Measurements from ENCODE around the gene RASAL3. TPM values are rescaled to one million over a fixed set of nuclear protein-coding genes. Genes with fewer than 3 reads are reported as not detected.
"Not testable (repeated sequence)": the region's sequence is repeated elsewhere in the genome, so short reads cannot be mapped to it uniquely, and the experiment has no call there.

Gene RASAL3
- total RNA-seq, 1 donor from 2014 or later: 2.0 TPM

- no peak for DNase-seq
- intact Hi-C loops (cut with micrococcal nuclease): no loop called here
Observed at GRCh38 chr19:15425321-15425950, 38.9 kb downstream of the RASAL3 start.

GRCh38 chr19:15424692-15425272 is 39.6 kb downstream of the RASAL3 start:
- ATAC-seq (no peak), DNase-seq (no peak)
- intact Hi-C loops (cut with micrococcal nuclease): no loop called here

More at GRCh38 chr19:15425321-15425950, 38.9 kb downstream of the RASAL3 start:
- no peak for ATAC-seq

DNA sequence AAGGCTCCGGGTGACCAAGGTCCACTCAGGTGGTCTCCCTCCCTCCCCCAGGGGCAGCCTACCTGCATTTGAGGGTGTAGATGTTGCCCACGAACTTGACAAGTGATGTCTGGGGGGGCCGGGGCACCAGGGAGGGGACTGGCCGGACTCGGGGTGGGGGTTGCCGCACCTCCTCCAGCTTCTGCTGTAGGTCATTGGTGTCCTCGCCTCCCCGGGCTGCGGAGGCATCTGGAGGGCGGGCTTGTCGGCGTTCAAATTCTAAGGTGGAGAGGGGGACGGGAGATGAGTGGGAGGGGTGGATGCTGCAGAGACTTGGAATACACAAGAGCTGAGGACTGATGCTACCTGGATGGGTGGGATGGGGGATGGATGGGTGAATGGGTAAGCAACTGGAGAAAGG is 40.2 kb downstream of the RASAL3 start:
- ATAC-seq (no peak), DNase-seq (no peak)
- intact Hi-C loops (cut with micrococcal nuclease): no loop called here

DNA sequence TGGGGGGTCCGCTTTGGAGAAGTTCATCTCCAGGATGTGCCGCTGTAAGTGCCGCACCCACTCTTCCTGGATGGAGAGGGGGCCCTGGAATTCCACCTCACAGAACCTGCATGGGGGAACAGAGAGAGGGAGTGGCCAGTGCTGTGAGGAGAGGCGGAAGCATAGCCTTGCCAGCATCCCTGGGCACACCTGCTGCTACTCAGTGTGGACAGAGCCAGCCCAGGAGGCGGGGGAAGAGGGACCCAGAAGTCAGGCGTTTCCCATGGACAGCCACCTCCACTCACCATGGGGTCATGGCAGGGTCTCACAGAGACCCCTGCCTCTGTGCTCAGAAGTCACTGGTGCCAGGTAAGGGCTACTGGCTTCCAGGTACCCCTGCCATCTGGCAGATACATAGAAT is 41.2 kb downstream of the RASAL3 start:
- DNase-seq: no peak
- intact Hi-C loops (cut with micrococcal nuclease): no loop called here
- no peak for ATAC-seq

- DNase-seq: no peak
- no peak for ATAC-seq
- intact Hi-C loops (cut with micrococcal nuclease): no loop called here
Observed at GRCh38 chr19:15422296-15423075, 41.9 kb downstream of the RASAL3 start.

DNA sequence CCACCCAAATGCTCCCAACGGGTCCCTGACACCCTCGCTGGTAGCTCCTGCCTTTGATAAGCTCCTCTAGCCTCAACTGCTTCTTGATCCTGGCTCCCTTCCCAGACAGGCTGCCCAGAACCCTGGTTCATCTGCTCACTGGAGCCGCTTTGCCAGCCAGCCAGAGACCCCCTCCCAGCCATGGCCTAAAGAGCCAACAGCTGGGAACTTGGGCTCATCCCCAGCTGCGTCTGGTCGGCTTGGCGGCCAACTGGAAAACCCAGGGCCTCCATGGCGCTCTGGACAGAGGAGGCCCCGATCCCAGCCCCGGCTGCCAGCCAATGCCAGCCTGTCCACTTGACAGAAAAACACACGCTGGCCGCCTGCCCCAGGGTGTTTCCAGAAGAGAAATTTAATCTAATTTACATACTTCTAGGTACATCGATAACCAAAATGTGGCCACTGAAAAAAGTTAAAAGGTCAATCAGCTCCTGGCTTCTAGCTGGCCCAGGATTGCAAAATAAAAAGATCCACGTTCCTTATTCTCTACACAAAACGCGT is 42.6 kb downstream of the RASAL3 start:
- ATAC-seq (peak; percentile 38), DNase-seq (peak; percentile 85)
- intact Hi-C loops (cut with micrococcal nuclease): no loop called here

- ATAC-seq (no peak), DNase-seq (no peak)
- intact Hi-C loops (cut with micrococcal nuclease): no loop called here
Observed at GRCh38 chr19:15421136-15421695, 43.1 kb downstream of the RASAL3 start.

DNA sequence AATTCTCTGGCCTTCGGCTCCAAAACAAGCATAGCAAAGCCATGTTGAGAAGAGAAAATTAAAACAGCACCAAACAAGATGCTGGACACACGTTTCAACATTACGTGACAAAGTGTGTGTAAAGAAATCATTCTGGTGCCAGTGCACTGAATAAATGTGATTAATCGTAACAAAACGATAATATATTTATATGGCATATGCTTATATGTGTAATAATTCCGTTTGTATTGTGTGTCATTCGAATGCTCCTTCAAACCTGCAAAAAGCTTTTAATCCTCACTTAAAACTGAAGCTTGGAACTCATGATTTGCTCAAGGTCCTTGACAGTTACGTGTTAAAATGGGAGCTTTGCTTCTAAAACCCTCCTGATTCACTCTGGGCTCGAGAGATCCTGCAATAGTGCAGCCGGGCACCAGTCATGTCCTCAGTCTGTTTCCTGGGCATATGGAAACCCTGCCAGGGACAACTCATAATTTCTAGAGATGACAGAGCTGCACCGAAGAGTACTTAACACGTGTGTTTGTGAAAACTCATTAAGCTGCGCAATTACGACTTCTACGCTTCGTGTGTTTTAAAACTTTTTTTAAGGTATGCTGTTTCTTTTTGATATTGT is 44.8 kb downstream of the RASAL3 start:
- DNase-seq: no peak
- no peak for ATAC-seq
- intact Hi-C loops (cut with micrococcal nuclease): no loop called here

- intact Hi-C loops (cut with micrococcal nuclease): no loop called here
- DNase-seq (peak; percentile 98), ATAC-seq (peak; percentile 94)
Observed at GRCh38 chr19:15418579-15419412, 45.5 kb downstream of the RASAL3 start, which contains the start of gene AKAP8L. AKAP8L (minus strand) TSS chr19:15418988; CDS start chr19:15418923, 65 bp downstream.

DNA sequence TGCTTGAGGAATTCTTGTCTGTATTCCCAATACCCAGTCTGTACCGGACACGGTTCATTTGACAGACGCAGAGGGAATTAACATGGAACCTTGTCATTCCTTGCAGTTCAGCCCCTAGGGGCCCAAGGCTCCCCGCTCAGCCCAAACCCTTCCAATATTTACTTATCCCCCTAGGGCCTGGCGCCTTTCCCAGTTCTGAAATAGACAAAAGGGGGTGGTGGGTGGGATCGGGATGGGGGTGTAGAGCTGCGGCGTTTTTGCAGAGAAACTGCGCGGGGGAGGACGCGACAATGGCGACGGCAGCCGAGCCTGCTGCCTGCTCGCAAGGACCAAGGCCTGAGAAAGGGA is 46.1 kb downstream of the RASAL3 start:
- DNase-seq: no peak
- intact Hi-C loops (cut with micrococcal nuclease): no loop called here
- no peak for ATAC-seq

DNA sequence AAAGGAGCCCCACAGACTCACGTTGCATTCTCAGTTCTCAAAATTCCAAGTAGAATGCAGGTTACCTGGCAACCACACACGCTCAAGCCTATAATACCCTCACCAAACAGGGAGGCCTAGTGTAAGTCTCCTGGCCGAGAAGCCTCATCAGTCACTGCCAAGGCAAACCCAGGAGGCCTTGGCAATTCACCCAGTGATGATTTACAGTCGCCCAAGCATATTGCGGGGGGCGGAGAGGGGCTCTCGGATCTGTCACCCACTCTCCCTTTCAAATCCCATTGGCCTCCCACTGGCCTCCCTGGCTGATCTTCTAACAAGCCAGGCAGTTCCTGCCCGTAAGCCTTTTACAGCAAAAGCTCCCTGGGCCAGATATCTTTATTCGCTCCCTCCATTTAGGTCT is 46.6 kb downstream of the RASAL3 start:
- no peak for ATAC-seq
- intact Hi-C loops (cut with micrococcal nuclease): no loop called here
- DNase-seq: no peak

DNA sequence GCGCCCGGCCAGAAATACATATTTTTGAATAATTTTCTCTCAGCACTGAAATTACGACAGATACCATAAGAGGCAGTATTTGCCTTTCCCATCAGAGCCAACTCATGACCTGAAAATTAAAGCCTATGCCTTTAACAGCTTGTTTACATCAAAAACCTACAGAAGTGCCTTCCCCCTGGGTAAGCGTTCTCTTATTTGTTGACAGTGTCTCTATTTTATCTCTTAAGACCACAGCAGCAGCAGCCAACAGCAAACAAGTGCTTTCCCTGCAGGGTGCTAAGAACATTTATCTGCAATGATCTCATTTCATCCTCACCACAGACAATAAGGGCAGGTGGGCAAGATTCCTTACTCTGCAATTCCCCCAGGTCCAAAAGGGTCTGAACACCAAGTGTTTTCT is 51.5 kb downstream of the RASAL3 start:
- intact Hi-C loops (cut with micrococcal nuclease): no loop called here
- DNase-seq: no peak
- ATAC-seq: no peak

- intact Hi-C loops (cut with micrococcal nuclease); ATAC-seq: not testable (repeated sequence)
Observed at GRCh38 chr19:15411351-15411750, 53.0 kb downstream of the RASAL3 start.

GRCh38 chr19:15404780-15405211 is 59.5 kb downstream of the RASAL3 start:
- ATAC-seq (no peak), DNase-seq (no peak)
- intact Hi-C loops (cut with micrococcal nuclease): no loop called here

More at GRCh38 chr19:15411351-15411750, 53.0 kb downstream of the RASAL3 start:
- DNase-seq: not testable (repeated sequence)

GRCh38 chr19:15404097-15404779 is 60.1 kb downstream of the RASAL3 start:
- DNase-seq (peak; percentile 51), ATAC-seq (peak; percentile 73)
- intact Hi-C loops (cut with micrococcal nuclease): no loop called here

DNA sequence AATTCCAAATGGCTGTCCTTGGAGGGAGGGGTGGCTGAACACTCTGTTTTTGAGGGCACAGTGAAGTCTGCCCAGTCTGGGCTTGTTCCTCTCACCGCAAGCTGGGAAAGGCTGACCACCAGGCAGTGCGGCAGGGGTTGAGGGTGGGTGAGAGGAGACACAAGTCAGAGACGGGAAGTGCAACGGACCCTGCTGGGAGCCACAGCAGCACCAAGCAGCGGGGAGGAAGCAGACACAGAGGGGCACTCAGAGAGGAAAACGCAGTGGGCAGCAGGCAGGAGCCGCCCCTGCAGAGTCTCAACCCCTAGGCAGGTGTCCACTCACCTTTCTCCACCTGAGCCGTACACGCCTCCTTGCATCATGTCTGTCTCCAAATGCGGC is 61.2 kb downstream of the RASAL3 start:
- DNase-seq (no peak), ATAC-seq (no peak)
- intact Hi-C loops (cut with micrococcal nuclease): no loop called here

GRCh38 chr19:15402411-15403150 is 61.8 kb downstream of the RASAL3 start:
- intact Hi-C loops (cut with micrococcal nuclease): no loop called here
- peak; percentile 65 for DNase-seq
- peak; percentile 84 for ATAC-seq
